A549 treated with Mapracorat at 1 μM for 4 hours (cell line): ENCODE data around the gene FBLL1. TPM values are rescaled to one million over a fixed set of nuclear protein-coding genes. Genes with fewer than 3 reads are reported as not detected.

Source experiments
- total RNA-seq: library from RNA; stranded (reverse); fragments of 200-300 nt; extraction: Qiagen RNA extraction; gene quantifications from 5 replicates; pipeline ENCODE4 v1.2.3, GENCODE V29; 2022

Gene FBLL1
- 0.08 to 0.25 TPM (median 0.10 TPM) in 3 of 5 replicates, not detected in the others for total RNA-seq

DNA sequence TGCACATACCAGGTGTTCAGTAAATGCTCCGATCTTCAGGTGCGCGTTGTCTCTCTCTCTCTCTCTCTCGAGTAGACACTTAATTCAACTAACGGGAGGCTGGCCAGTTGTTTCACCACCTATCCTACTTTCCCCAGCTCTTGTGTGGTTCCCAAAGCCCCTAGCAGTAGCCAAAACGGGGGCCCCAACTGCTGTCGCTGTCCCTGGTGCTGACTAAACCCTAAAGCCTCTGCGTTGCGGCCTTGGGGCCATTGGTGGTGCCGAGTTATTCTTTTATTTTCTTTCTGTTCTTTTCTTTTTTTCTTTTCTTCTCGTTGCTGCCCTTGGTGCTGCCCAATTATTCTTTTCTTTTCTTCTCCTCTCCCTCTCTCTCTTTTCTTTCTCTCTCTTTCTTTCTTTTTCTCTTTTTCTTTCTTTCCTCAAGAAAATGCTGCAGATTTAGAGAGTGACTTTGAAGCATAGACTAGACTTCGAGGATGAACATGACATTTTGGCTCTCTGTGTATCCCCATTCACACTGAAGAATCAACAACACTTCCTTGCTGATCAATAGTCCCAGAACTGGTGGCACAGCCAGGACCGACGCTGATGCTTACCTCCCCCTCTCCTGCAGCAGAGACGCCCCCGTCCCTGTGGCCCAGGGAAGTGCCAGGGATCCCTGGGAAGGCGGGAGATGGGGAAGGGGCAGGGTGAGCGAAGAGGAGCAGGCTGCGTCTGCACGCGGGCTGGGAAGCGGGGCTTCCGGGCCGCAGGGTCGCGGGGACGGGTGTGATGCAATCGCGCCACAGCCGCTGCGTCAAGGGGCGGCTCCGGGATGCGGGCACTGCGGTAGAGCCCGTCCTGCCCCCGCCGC lies at the start of gene FBLL1:
Gene FBLL1, plus strand, starts transcription at position 785 of the 853 bp plus-strand sequence. CDS start 200 bp downstream, outside the sequence.

DNA sequence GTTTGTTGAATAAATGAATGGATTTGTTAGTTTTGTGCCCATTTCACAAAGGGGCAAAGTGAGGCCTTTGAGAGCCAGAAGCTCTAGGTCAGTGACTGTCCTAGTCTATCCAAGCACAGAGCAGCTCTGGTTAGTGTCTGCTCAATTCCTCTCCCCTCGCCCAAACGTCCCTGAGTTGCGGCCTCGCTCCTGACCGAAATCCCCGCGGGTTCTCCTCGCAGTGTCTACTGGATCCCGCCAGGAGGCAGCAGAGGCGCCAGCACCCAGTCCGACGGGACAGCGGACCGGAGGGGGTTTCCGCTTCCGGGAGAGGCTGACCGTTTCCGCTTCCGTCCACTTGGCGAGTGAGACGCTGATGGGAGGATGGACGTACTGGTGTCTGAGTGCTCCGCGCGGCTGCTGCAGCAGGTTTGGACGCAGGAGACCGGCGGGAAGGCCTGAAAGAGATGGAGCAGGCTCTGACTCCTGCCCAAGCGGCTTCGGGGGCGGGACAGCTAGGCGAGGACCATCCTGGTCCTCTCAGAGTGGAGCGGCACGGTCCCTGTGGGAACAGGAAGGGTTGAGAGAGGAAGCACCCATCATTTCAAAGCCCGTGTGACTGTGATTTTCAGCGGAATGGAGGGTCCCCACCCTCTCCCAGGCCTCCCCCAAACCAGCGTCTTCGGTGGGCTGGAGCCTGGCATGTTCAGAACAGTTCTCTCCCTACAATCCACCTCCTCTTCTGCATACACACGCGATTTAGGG lies 42.8 kb upstream of the FBLL1 start, which contains the start of gene RARS1:
Gene RARS1, plus strand, starts transcription at position 336 of the 744 bp plus-strand sequence. Its CDS starts 28 bp downstream, at position 364.

DNA sequence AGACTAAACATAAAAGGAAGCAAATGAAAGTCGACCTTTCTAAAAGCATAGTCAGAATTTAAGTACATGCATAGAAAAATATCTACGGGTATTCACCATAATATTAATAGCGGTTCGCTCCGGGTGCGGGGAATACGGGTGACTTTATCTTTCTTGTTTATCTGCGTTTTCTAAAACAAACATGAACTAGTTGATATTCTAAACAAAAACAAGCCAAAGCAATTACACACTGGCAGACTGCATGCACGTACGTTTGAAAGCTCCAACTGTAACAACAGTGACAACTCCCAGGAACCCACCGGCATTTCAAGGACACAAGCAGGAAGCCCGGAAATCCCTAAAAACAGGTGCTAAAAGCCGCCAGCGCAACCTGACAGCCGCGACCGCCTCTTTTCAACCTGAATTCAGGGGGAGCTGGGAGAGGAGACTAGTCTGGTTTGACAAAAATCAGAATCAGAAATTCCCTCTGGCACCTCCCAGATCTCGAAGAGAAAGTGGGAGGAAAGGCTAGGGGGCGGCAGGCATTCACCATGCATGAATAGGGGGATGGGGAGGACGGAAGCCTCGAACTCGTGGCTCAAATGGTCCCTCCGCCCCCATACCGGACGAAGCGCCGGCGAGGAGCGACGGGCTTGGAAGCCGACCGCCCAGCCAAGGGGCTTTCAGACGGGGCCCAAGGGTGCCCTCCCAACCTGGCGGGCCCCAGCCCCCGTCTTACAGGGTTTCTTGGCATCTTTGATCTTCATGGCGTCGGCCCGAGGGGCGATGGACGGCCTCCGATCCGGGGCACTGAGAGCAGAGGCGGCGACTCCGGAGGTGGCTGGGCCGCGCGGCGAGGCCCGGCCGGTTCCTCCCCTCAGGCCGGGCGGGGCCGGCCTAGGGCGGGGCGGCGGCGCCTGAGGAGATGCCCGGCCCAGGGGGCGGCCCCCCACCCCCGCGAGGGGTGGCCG lies 49.7 kb downstream of the FBLL1 start, which contains the start of gene PANK3:
Gene PANK3, minus strand, starts transcription at position 831 of the 950 bp plus-strand sequence. Its CDS starts 85 bp downstream, at position 746.

Other genes starting within 250 kb of the FBLL1 start
- 77.7 to 89.4 TPM (median 87.3 TPM) in 5 replicates for gene WWC1, start 237.7 kb upstream of the FBLL1 start, total RNA-seq
- gene RARS1, start 42.8 kb upstream of the FBLL1 start, total RNA-seq = 90.0 to 120 TPM (median 95.4 TPM) in 5 replicates
- gene PANK3, start 50.1 kb downstream of the FBLL1 start, total RNA-seq = 13.1 to 24.3 TPM (median 22.1 TPM) in 5 replicates